ENCODE results near the gene ISG20. TPM values are rescaled to one million over a fixed set of nuclear protein-coding genes. Genes with fewer than 3 reads are reported as not detected.

The ISG20 gene
- total and polyA plus RNA-seq, 7 donors, result 1.9 to 177 (median 20.1) TPM

DNA sequence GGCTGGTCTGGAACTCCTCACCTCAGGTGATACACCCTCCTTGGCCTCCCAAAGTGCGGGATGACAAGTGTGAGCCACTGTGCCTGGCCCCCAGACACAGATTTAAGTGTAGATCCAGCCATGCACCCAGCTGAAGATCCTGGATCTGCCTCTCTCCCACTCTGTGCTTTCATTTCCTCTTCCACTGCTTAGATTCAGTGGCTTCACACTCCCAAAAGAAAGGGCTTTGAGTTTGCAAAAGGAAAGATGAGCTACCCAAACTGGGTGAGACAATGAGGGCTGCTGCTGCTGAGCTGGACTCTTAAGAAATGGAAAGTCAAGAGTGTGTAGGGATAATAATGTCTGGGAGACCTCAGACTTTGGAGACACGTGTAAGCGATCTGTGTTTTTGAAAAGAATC is 45.5 kb downstream of the ISG20 start:
- no peaks in the 10 kb centered on the region for H3K4me1 ChIP-seq

GRCh38 chr15:88686166-88686565 is 47.4 kb downstream of the ISG20 start:
- H3K4me1 ChIP-seq, result no peaks in the 10 kb centered on the region
- no peak for DNase-seq
- no peaks in the 10 kb centered on the region for H3K27me3 ChIP-seq
- 75 to 77% methylated on average over 2 of the region's 2 CpGs for WGBS, 2 donors
- no peak overlapping the region for H3K27ac ChIP-seq
- TF ChIP-seq POLR2A (IDR thresholded peaks at IDR 0.05) (no peak), EP300 (IDR thresholded peaks at IDR 0.05) (no peak), POLR2AphosphoS5 (IDR thresholded peaks at IDR 0.05) (no peak)
- TF ChIP-seq, protein P1, sequence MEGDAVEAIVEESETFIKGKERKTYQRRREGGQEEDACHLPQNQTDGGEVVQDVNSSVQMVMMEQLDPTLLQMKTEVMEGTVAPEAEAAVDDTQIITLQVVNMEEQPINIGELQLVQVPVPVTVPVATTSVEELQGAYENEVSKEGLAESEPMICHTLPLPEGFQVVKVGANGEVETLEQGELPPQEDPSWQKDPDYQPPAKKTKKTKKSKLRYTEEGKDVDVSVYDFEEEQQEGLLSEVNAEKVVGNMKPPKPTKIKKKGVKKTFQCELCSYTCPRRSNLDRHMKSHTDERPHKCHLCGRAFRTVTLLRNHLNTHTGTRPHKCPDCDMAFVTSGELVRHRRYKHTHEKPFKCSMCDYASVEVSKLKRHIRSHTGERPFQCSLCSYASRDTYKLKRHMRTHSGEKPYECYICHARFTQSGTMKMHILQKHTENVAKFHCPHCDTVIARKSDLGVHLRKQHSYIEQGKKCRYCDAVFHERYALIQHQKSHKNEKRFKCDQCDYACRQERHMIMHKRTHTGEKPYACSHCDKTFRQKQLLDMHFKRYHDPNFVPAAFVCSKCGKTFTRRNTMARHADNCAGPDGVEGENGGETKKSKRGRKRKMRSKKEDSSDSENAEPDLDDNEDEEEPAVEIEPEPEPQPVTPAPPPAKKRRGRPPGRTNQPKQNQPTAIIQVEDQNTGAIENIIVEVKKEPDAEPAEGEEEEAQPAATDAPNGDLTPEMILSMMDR (IDR thresholded peaks at IDR 0.05), result no peak
- H3K4me3 ChIP-seq, result no peak overlapping the region
- no peaks in the 10 kb centered on the region for H3K9me3 ChIP-seq
- intact Hi-C loops (cut with DNase I), result no loop called here
- H3K36me3 ChIP-seq, result no peaks in the 10 kb centered on the region

More for the DNA sequence above, 45.5 kb downstream of the ISG20 start:
- no peak overlapping the region for H3K27ac ChIP-seq
- H3K4me3 ChIP-seq, result no peak overlapping the region
- no peak for DNase-seq
- TF ChIP-seq EP300 (IDR thresholded peaks at IDR 0.05) (no peak), POLR2A (IDR thresholded peaks at IDR 0.05) (no peak), POLR2AphosphoS5 (IDR thresholded peaks at IDR 0.05) (no peak)
- TF ChIP-seq, protein P1 (IDR thresholded peaks at IDR 0.05), result no peak
- WGBS, 2 donors, result 60 to 63% methylated on average over 3 of the region's 3 CpGs
- intact Hi-C loops (cut with DNase I), result no loop called here
- no peaks in the 10 kb centered on the region for H3K27me3 ChIP-seq
- H3K9me3 ChIP-seq, result no peaks in the 10 kb centered on the region
- H3K36me3 ChIP-seq, result no peaks in the 10 kb centered on the region

- Histone ChIP-seq H3K9me3 (no peaks in the 10 kb centered on the region), H3K4me3 (no peak overlapping the region), H3K4me1 (no peaks in the 10 kb centered on the region), H3K36me3 (no peaks in the 10 kb centered on the region), H3K27ac (no peak overlapping the region), H3K27me3 (no peaks in the 10 kb centered on the region)
- DNase-seq, result no peak
- TF ChIP-seq, protein P1 (IDR thresholded peaks at IDR 0.05), result no peak
- TF ChIP-seq POLR2A (IDR thresholded peaks at IDR 0.05) (no peak), EP300 (IDR thresholded peaks at IDR 0.05) (no peak), POLR2AphosphoS5 (IDR thresholded peaks at IDR 0.05) (no peak)
- intact Hi-C loops (cut with DNase I), result no loop called here
- WGBS, 2 donors, result 85 to 88% methylated on average over 8 of the region's 8 CpGs
These were observed 49.6 kb downstream of the ISG20 start for GRCh38 chr15:88688394-88688933.

- TF ChIP-seq, protein P1 (IDR thresholded peaks at IDR 0.05), result no peak
- TF ChIP-seq POLR2A (IDR thresholded peaks at IDR 0.05) (no peak), POLR2AphosphoS5 (IDR thresholded peaks at IDR 0.05) (no peak), EP300 (IDR thresholded peaks at IDR 0.05) (no peak)
- Histone ChIP-seq H3K27ac (no peak overlapping the region), H3K9me3 (no peaks in the 10 kb centered on the region), H3K4me3 (no peak overlapping the region), H3K36me3 (no peaks in the 10 kb centered on the region), H3K27me3 (no peaks in the 10 kb centered on the region), H3K4me1 (no peaks in the 10 kb centered on the region)
- WGBS, 2 donors, result 85 to 86% methylated on average over 7 of the region's 7 CpGs
- intact Hi-C loops (cut with DNase I), result no loop called here
- DNase-seq, result no peak
These were observed 51.5 kb downstream of the ISG20 start for GRCh38 chr15:88690331-88690730.

DNA sequence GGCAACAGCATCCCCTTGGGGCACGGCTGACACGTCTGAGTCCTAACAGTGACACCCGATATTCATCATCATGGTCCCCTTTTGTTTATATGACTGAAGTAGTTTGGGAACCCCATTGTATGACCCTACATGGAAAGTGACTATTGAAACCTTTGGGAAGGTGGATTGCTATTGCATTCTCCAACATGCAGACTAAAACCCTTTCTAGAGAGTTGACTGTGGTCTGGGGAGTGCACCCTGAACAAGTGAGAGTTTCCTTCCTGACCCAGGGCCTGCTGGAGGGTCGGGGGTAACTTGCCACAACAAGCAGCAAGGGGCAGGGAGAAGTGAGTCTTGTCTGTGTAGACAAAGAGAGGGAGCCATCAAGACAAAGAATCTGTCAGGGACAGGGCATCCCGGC is 54.4 kb downstream of the ISG20 start:
- TF ChIP-seq POLR2A (IDR thresholded peaks at IDR 0.05), result no peak
- TF ChIP-seq POLR2AphosphoS5 (IDR thresholded peaks at IDR 0.05), result no peak
- TF ChIP-seq, protein P1 (IDR thresholded peaks at IDR 0.05), result no peak
- no peak for TF ChIP-seq EP300 (IDR thresholded peaks at IDR 0.05)
- 66 to 72% methylated on average over 5 of the region's 5 CpGs for WGBS, 2 donors

More for the DNA sequence above, 54.4 kb downstream of the ISG20 start:
- no peak overlapping the region for H3K4me3 ChIP-seq
- H3K4me1 ChIP-seq, result peaks cover 0 to 4% (median 0%) of the 10 kb centered on the region in 4 donors
- no peaks in the 10 kb centered on the region for H3K9me3 ChIP-seq
- no peaks in the 10 kb centered on the region for H3K36me3 ChIP-seq
- H3K27me3 ChIP-seq, result no peaks in the 10 kb centered on the region
- intact Hi-C loops (cut with DNase I), result no loop called here
- DNase-seq, result no peak
- H3K27ac ChIP-seq, result no peak overlapping the region

Data from sigmoid colon (tissue), 7 donors.